K562 (cell line): Measurements from ENCODE around the gene UBE2L6. TPM values are rescaled to one million over a fixed set of nuclear protein-coding genes. Genes with fewer than 3 reads are reported as not detected.

Experiments
- ATAC-seq: fragments of 200-7000 bp; cut with Tn5 transposase; 3 replicates; pipeline ENCODE4 v1.9.1; 2020; ENCODE audit warnings: moderate library complexity
- BruUV-seq: library from RNA; stranded (reverse); fragments of 400-500 nt; replicated peaks from 2 replicates; lab custom pipeline; 2021; lab: Mats Ljungman, UMichigan
- CTCF ChIA-PET: fragments of 300-600 bp; formaldehyde crosslinking; extraction: SDS; loops from one replicate; lab custom pipeline; 2021; ENCODE audit warnings: low intra/inter-chr PET ratio; lab: Yijun Ruan, JAX
- POLR2A ChIA-PET: fragments of 300-600, 350-650 bp; sonication (Branson Sonifier 250); formaldehyde crosslinking; extraction: SDS; loops from one replicate; lab custom pipeline; 2021; ENCODE audit warnings: antibody characterized with exemption, inconsistent platforms; lab: Yijun Ruan, JAX
- DNase-seq, 4 experiments: peaks; one replicate each; pipeline versions ENCODE4 v3.0.0 to v3.0.0-alpha.2; 2011 to 2018; ENCODE audit warnings: low spot score in 3 of 4, mixed read lengths in 3 of 4; ENCODE audit errors: extremely low read depth in 1 of 4
- FAIRE-seq: peaks from 2 replicates; lab custom pipeline; 2011; peaks lifted over from hg19 to GRCh38; lab: Jason Lieb, UNC
- H2AFZ ChIP-seq: 2 replicates; pipeline ENCODE4 v1.6.0; 2011; ENCODE audit warnings: low read depth, low read length, control low read depth, inconsistent platforms
- H3K27ac ChIP-seq: fragments of 200-600 bp; 3 replicates; pipeline ENCODE4 v1.8.0; 2011; ENCODE audit warnings: low read depth, mild to moderate bottlenecking, control low read depth, inconsistent platforms, low read length, moderate library complexity, mixed read lengths; ENCODE audit errors: extremely low read depth
- H3K27me3 ChIP-seq, 2 experiments: fragments of 300-600 bp in 1 of 2; 2 replicates in 1 of 2; 3 replicates in 1 of 2; pipeline versions ENCODE4 v1.6.0 to v1.8.0; 2011; ENCODE audit warnings: inconsistent platforms in 2 of 2, low read length in 2 of 2, mild to moderate bottlenecking in 1 of 2, mixed read lengths in 1 of 2, moderate library complexity in 1 of 2; ENCODE audit not compliant: control insufficient read depth in 2 of 2, insufficient read depth in 2 of 2
- H3K36me3 ChIP-seq: fragments of 300-600 bp; 3 replicates; pipeline ENCODE4 v1.8.0; 2011; ENCODE audit warnings: mild to moderate bottlenecking, low read length, inconsistent platforms; ENCODE audit not compliant: control insufficient read depth, insufficient read depth
- H3K4me1 ChIP-seq, 2 experiments: fragments of 200-600 bp in 1 of 2; replicated peaks in 1 of 2; 2 replicates in 1 of 2; 3 replicates in 1 of 2; pipeline versions ENCODE4 v1.5.1 to v1.8.0; 2011; ENCODE audit warnings: inconsistent platforms in 2 of 2, low read length in 2 of 2, mild to moderate bottlenecking in 1 of 2, mixed read lengths in 1 of 2, moderate library complexity in 1 of 2; ENCODE audit not compliant: control insufficient read depth in 2 of 2, insufficient read depth in 2 of 2
- H3K4me2 ChIP-seq: 2 replicates; pipeline ENCODE4 v1.6.1; 2011; ENCODE audit warnings: low read length, control low read depth, inconsistent platforms, mixed read lengths; ENCODE audit not compliant: insufficient read depth
- H3K4me3 ChIP-seq: fragments of 200-600 bp; sonication (generic), shearing (Covaris generic); 2 replicates; pipeline ENCODE4 v1.5.1; 2016; ENCODE audit warnings: control low read depth, inconsistent platforms
- H3K79me2 ChIP-seq: fragments of 200-600 bp; 3 replicates; pipeline ENCODE4 v1.8.0; 2011; ENCODE audit warnings: low read length, inconsistent platforms; ENCODE audit not compliant: control insufficient read depth, insufficient read depth
- H3K9ac ChIP-seq, 2 experiments: 2 replicates each; pipeline versions ENCODE4 v1.6.0 to v1.6.1; 2011; ENCODE audit warnings: low read depth in 2 of 2, low read length in 2 of 2, control low read depth in 1 of 2, inconsistent platforms in 1 of 2, mild to moderate bottlenecking in 1 of 2, mixed read lengths in 1 of 2; ENCODE audit not compliant: insufficient read depth in 1 of 2
- H3K9me1 ChIP-seq: one replicate; pipeline ENCODE4 v1.6.0; 2011; ENCODE audit warnings: inconsistent platforms, mild to moderate bottlenecking, low read length, moderate library complexity; ENCODE audit not compliant: control insufficient read depth, insufficient read depth
- H3K9me3 ChIP-seq: replicated peaks from 2 replicates; pipeline ENCODE4 v1.5.1; 2011; ENCODE audit warnings: low read depth, low read length, inconsistent platforms; ENCODE audit not compliant: control insufficient read depth, insufficient read depth
- H4K20me1 ChIP-seq: replicated peaks from 2 replicates; pipeline ENCODE4 v1.6.1; 2011; ENCODE audit warnings: low read length, inconsistent platforms, mixed read lengths; ENCODE audit not compliant: control insufficient read depth, insufficient read depth
- ARID4B ChIP-seq: sonication (generic); formaldehyde crosslinking; IDR thresholded peaks from 2 replicates; pipeline ENCODE4 v1.8.0; 2022; ENCODE audit warnings: mild to moderate bottlenecking, missing genetic modification reagents
- ELF4 ChIP-seq: fragments of 450-650 bp; formaldehyde crosslinking; IDR thresholded peaks from 2 replicates; pipeline ENCODE4 v1.4.0; 2022; ENCODE audit warnings: missing genetic modification characterization
- FOXJ2 ChIP-seq: fragments of 200-800 bp; sonication (Bioruptor generic); IDR thresholded peaks from 2 replicates; pipeline ENCODE4 v1.6.1; 2016; ENCODE audit warnings: missing genetic modification characterization, missing compliant biosample characterization
- HMG20B ChIP-seq: fragments of 250-450 bp; sonication (Bioruptor Pico); IDR thresholded peaks from 2 replicates; pipeline ENCODE4 v1.5.0; 2021; ENCODE audit warnings: mild to moderate bottlenecking
- MEF2A ChIP-seq: IDR thresholded peaks from 2 replicates; pipeline ENCODE4 v1.6.1; 2011; ENCODE audit warnings: low read depth, mild to moderate bottlenecking, low read length, moderate library complexity; ENCODE audit not compliant: control insufficient read depth
- NFE2 ChIP-seq: IDR thresholded peaks from 2 replicates; pipeline ENCODE4 v1.6.1; 2014; ENCODE audit warnings: antibody characterized with exemption, low read depth
- POLR2AphosphoS2 ChIP-seq: IDR thresholded peaks from 2 replicates; pipeline ENCODE4 v1.6.1; 2012; ENCODE audit warnings: low read length, improper control_type of control experiment
- THRB ChIP-seq: fragments of 450-650 bp; formaldehyde crosslinking; conservative IDR thresholded peaks from 2 replicates; pipeline ENCODE4 v1.4.0; 2022; ENCODE audit warnings: mild to moderate bottlenecking, missing genetic modification characterization
- XRCC5 ChIP-seq: fragments of 200-400 bp; formaldehyde crosslinking; IDR thresholded peaks from 2 replicates; pipeline ENCODE4 v1.6.1; 2017; ENCODE audit warnings: low read depth, mild to moderate bottlenecking, low read length
- WGBS: fragments of 100-300 bp; shearing (Covaris generic); methylation state at CpG from one replicate; pipeline ENCODE4 v1.1.6; 2016; ENCODE audit warnings: low coverage, mixed read lengths; ENCODE audit not compliant: insufficient coverage; ENCODE audit errors: missing lambda C conversion rate; 5-methylcytosine and 5-hydroxymethylcytosine counted together
- in situ Hi-C: fragments of 300-500 bp; cut with MboI; formaldehyde crosslinking; loops from 4 replicates; pipeline ENCODE4 v1.15.0; 2018; ENCODE audit warnings: inconsistent platforms, mixed read lengths
- intact Hi-C: fragments of 100-400 bp; cut with micrococcal nuclease; formaldehyde crosslinking; loops from 2 replicates; pipeline ENCODE4 v1.14.2; 2022
- polyA plus RNA-seq, 8 experiments: library from polyadenylated mRNA; depleted of rRNA in 4 of 8; stranded (reverse) in 5 of 8; unstranded in 3 of 8; fragments of >200 nt; fragmentation: Nextera tagmentation in 2 of 8; fragmentation: Illumina TruSeq in 1 of 8; extraction: Ambion mirVana in 2 of 8; extraction: Trizol in 1 of 8; gene quantifications; 2 replicates each; pipeline versions ENCODE4 v1.2.1 to v1.2.3, GENCODE V29; 2011 to 2014; ENCODE audit warnings: inconsistent platforms in 1 of 8, missing spikeins in 1 of 8
- total RNA-seq, 7 experiments: library from RNA; depleted of rRNA in 6 of 7; stranded (reverse); fragments of >200 nt in 6 of 7; fragmentation: Illumina TruSeq in 2 of 7; extraction: Trizol in 2 of 7; gene quantifications; 2 replicates each; pipeline versions ENCODE4 v1.2.1 to v1.2.3, GENCODE V29; 2011 to 2021; ENCODE audit warnings: low replicate concordance in 1 of 7
- TF ChIP-seq, protein P1 (sequence below): fragments of 450-650 bp; formaldehyde crosslinking; IDR thresholded peaks from 2 replicates; pipeline ENCODE4 v1.4.0; 2022; ENCODE audit warnings: mild to moderate bottlenecking, moderate library complexity

UBE2L6 gene
- total and polyA plus RNA-seq, 9 of the 15 experiments (the other 6 are each of a cell fraction or from before 2014, with no cell fraction given): 5.9 to 24.9 (median 9.7) TPM

GRCh38 chr11:57566005-57566904 is 1.2 kb downstream of the UBE2L6 start (continued):
- peak; percentile 55; the same call in 1 of the 2 replicates for TF ChIP-seq FOXJ2 (tag)

DNA sequence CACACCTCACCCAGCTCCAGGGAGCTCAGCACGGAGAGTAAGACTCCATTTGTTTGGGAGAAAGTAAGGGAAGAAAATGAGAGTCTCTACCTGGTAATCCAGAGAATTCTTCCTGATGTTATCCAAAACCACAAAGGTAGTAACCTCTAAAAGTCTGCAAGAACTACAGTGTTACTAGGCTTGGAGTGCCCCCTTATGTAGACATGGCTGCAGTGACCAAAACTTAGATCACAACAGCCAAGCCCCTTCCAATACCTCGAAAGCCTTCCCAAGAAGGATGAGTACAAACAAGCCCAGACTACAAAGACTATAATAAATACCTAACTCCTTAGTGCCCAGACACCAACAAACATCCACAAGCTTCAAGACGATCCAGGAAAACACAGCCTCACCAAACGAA is 4.9 kb downstream of the UBE2L6 start:
- Histone ChIP-seq H3K4me1 (peaks cover 10 to 11% of the 10 kb centered on the region in 2 experiments; a peak in 4 of 5 replicates), H3K27me3 (no peaks in the 10 kb centered on the region; a peak in 1 of 5 replicates), H3K36me3 (no peaks in the 10 kb centered on the region), H2AFZ (no peak overlapping the region), H4K20me1 (no peaks in the 10 kb centered on the region), H3K4me2 (no peak overlapping the region), H3K9me3 (no peaks in the 10 kb centered on the region), H3K4me3 (no peak overlapping the region), H3K79me2 (no peaks in the 10 kb centered on the region), H3K27ac (no peak overlapping the region), H3K9ac (peak overlapping the region in 1 of 2 experiments; percentile 13; a peak in 1 of 4 replicates), H3K9me1 (no peaks in the 10 kb centered on the region)
- no peak for FAIRE-seq
- in situ Hi-C loops (no loop called here), intact Hi-C loops (loop anchor here (1.0 to 10.0 kb wide), 4 partner anchors 31 to 242 kb away; no protein-coding TSS in a partner anchor)
- peak; percentile 74 for ATAC-seq
- peak in 1 of 4 experiments; percentile 37 for DNase-seq
- 17% methylated on average over 4 of the region's 4 CpGs for WGBS
- BruUV-seq: no TSS peak
- CTCF ChIA-PET: interaction anchor here (0.7 kb wide), 1 partner anchor 36 kb away, joined by 4 read pairs; no protein-coding TSS in a partner anchor
- POLR2A ChIA-PET: interaction anchor here (0.7 kb wide), 1 partner anchor 99 kb away, joined by 3 read pairs; no protein-coding TSS in a partner anchor
- TF ChIP-seq, protein P1, sequence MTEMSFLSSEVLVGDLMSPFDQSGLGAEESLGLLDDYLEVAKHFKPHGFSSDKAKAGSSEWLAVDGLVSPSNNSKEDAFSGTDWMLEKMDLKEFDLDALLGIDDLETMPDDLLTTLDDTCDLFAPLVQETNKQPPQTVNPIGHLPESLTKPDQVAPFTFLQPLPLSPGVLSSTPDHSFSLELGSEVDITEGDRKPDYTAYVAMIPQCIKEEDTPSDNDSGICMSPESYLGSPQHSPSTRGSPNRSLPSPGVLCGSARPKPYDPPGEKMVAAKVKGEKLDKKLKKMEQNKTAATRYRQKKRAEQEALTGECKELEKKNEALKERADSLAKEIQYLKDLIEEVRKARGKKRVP (CRISPR knock-in tag): no peak
- TF ChIP-seq POLR2AphosphoS2 (no peak), XRCC5 (no peak), ARID4B (no peak), MEF2A (no peak), THRB (CRISPR knock-in tag) (no peak), ELF4 (CRISPR knock-in tag) (no peak), HMG20B (CRISPR knock-in tag) (no peak), NFE2 (no peak)
